ENCODE data around the gene EPHA6.

DNA sequence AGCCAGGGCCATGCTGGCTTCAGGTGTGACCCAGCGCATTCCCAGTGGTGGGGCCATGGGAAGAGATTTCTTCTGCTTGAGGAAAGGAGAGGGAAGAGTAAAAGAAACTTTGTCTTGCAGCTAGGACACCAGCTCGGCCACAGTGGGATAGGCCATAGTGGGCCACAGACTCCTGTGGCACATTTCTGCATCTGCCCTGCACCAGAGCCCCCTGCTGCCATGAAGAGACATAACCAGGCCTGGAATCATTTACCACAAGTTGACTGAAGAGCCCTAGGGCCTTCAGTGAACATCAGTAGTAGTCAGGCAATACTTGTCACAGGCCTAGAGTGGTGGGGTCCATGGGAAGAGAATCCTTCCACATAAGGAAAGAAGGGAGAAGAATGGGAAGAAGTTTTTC lies 538.8 kb downstream of the EPHA6 start:
- no peak for TF ChIP-seq POLR2A (IDR thresholded peaks at IDR 0.05; ENCODE audit: low read depth, low read length)
- TF ChIP-seq, protein P1, sequence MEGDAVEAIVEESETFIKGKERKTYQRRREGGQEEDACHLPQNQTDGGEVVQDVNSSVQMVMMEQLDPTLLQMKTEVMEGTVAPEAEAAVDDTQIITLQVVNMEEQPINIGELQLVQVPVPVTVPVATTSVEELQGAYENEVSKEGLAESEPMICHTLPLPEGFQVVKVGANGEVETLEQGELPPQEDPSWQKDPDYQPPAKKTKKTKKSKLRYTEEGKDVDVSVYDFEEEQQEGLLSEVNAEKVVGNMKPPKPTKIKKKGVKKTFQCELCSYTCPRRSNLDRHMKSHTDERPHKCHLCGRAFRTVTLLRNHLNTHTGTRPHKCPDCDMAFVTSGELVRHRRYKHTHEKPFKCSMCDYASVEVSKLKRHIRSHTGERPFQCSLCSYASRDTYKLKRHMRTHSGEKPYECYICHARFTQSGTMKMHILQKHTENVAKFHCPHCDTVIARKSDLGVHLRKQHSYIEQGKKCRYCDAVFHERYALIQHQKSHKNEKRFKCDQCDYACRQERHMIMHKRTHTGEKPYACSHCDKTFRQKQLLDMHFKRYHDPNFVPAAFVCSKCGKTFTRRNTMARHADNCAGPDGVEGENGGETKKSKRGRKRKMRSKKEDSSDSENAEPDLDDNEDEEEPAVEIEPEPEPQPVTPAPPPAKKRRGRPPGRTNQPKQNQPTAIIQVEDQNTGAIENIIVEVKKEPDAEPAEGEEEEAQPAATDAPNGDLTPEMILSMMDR (IDR thresholded peaks at IDR 0.05; ENCODE audit: extremely low read depth in 1 of 2, insufficient read depth in 1 of 2, low read depth in 1 of 2, low read length in 2 of 2), result no peak
- TF ChIP-seq EZH2 (IDR thresholded peaks at IDR 0.05; ENCODE audit: borderline replicate concordance, low read depth, low read length, severe bottlenecking), result no peak
- TF ChIP-seq MYC (IDR thresholded peaks at IDR 0.05; ENCODE audit: low read depth, low read length), result no peak
- no peak for TF ChIP-seq GATA2 (IDR thresholded peaks at IDR 0.05; ENCODE audit: insufficient read depth, insufficient read length, low read depth, low read length)
- TF ChIP-seq, protein P2, sequence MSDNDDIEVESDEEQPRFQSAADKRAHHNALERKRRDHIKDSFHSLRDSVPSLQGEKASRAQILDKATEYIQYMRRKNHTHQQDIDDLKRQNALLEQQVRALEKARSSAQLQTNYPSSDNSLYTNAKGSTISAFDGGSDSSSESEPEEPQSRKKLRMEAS (IDR thresholded peaks at IDR 0.05; ENCODE audit: insufficient read depth, insufficient read length), result no peak
- no peak for TF ChIP-seq POLR2AphosphoS5 (IDR thresholded peaks at IDR 0.05; ENCODE audit: insufficient read depth, low read depth, low read length)
- no peak for TF ChIP-seq JUN (IDR thresholded peaks at IDR 0.05; ENCODE audit: borderline replicate concordance, insufficient read depth, insufficient read length, low read depth)
- no peak for TF ChIP-seq FOS (IDR thresholded peaks at IDR 0.05; ENCODE audit: borderline replicate concordance, insufficient read depth, low read length)

Measured in endothelial cell of umbilical vein (primary cell).